ENCODE results near the gene DPH7.

DNA sequence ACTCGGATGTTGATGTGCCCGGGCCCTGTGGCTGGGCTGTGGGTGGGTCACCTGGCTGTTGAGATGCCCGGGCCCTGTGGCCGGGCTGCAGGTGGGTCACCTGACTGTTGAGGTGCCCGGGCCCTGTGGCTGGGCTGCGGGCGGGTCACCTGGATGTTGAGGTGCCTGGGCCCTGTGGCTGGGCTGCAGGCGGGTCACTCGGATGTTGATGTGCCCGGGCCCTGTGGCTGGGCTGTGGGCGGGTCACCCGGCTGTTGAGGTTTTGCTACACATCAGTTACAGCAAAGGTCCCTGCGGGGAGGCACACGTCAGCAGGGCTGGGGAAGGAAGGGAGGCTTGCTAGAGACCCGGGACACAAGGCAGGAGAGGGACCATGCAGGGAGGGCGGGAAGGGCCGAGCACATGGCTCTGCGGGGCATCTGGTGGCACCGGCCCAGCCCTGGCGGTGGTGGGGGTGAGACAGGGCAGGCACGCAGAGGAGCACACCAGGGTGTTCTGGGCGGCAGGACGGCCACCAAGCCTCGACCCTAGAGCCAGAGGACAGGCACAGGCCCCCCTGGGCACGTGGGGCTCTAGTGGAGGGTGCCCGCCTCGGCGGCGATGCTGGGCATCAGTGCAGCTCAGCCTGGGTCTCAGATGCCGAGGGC is 63.9 kb downstream of the DPH7 start:
- TF ChIP-seq, protein P1, sequence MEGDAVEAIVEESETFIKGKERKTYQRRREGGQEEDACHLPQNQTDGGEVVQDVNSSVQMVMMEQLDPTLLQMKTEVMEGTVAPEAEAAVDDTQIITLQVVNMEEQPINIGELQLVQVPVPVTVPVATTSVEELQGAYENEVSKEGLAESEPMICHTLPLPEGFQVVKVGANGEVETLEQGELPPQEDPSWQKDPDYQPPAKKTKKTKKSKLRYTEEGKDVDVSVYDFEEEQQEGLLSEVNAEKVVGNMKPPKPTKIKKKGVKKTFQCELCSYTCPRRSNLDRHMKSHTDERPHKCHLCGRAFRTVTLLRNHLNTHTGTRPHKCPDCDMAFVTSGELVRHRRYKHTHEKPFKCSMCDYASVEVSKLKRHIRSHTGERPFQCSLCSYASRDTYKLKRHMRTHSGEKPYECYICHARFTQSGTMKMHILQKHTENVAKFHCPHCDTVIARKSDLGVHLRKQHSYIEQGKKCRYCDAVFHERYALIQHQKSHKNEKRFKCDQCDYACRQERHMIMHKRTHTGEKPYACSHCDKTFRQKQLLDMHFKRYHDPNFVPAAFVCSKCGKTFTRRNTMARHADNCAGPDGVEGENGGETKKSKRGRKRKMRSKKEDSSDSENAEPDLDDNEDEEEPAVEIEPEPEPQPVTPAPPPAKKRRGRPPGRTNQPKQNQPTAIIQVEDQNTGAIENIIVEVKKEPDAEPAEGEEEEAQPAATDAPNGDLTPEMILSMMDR (IDR thresholded peaks at IDR 0.05): no peak
- TF ChIP-seq SMC3 (IDR thresholded peaks at IDR 0.05): no peak
- no peak for TF ChIP-seq EP300 (IDR thresholded peaks at IDR 0.05)
- TF ChIP-seq CHD2 (IDR thresholded peaks at IDR 0.05; ENCODE audit: low read length, partially characterized antibody): no peak

All from A549 (cell line).